Endothelial cell of umbilical vein (primary cell): ENCODE data around the gene CHST11. TPM values are rescaled to one million over a fixed set of nuclear protein-coding genes. Genes with fewer than 3 reads are reported as not detected.

Source experiments
- BruUV-seq: library from RNA; stranded (reverse); fragments of 400-500 nt; replicated peaks from 2 replicates; lab custom pipeline; 2021; lab: Mats Ljungman, UMichigan
- CTCF ChIA-PET: fragments of 300-600, 350-600 bp; sonication (Branson Sonifier 250); formaldehyde crosslinking; loops from one replicate; lab custom pipeline; 2021; ENCODE audit warnings: antibody characterized with exemption, inconsistent platforms; lab: Charles Lee
- POLR2A ChIA-PET: fragments of 300-600, 350-600 bp; sonication (Branson Sonifier 250); formaldehyde crosslinking; loops from one replicate; lab custom pipeline; 2021; ENCODE audit warnings: antibody characterized with exemption, inconsistent platforms; lab: Charles Lee
- DNase-seq: peaks from one replicate; pipeline ENCODE4 v3.0.0-alpha.2; 2011; ENCODE audit warnings: low read depth, low spot score
- FAIRE-seq: peaks from 2 replicates; lab custom pipeline; 2011; peaks lifted over from hg19 to GRCh38; lab: Jason Lieb, UNC
- H2AFZ ChIP-seq: 2 replicates; pipeline ENCODE4 v1.6.0; 2012; ENCODE audit warnings: low read depth, low read length, control low read depth, inconsistent platforms
- H3K27ac ChIP-seq: 2 replicates; pipeline ENCODE4 v1.5.1; 2011; ENCODE audit warnings: low read depth, mild to moderate bottlenecking, control low read depth, low read length, moderate library complexity; ENCODE audit not compliant: insufficient read depth
- H3K27me3 ChIP-seq, 2 experiments: 2 replicates each; pipeline versions ENCODE4 v1.6.0 to v1.6.1; 2011; ENCODE audit warnings: low read length in 2 of 2, mixed read lengths in 1 of 2; ENCODE audit not compliant: control insufficient read depth in 2 of 2, insufficient read depth in 2 of 2
- H3K36me3 ChIP-seq, 2 experiments: 2 replicates in 1 of 2; 3 replicates in 1 of 2; pipeline ENCODE4 v1.5.1; 2011; ENCODE audit warnings: low read length in 2 of 2, mild to moderate bottlenecking in 1 of 2, moderate library complexity in 1 of 2; ENCODE audit not compliant: control insufficient read depth in 2 of 2, insufficient read depth in 2 of 2; ENCODE audit errors: extremely low read depth in 1 of 2
- H3K4me1 ChIP-seq: 3 replicates; pipeline ENCODE4 v1.5.1; 2011; ENCODE audit warnings: mild to moderate bottlenecking, low read length; ENCODE audit not compliant: control insufficient read depth, insufficient read depth; ENCODE audit errors: extremely low read depth
- H3K4me2 ChIP-seq: 2 replicates; pipeline ENCODE4 v1.6.1; 2011; ENCODE audit warnings: low read length, control low read depth, mixed read lengths; ENCODE audit not compliant: insufficient read depth
- H3K4me3 ChIP-seq, 3 experiments: fragments of 200-600 bp in 1 of 3; sonication (generic), shearing (Covaris generic) in 1 of 3; replicated peaks in 1 of 3; 2 replicates each; pipeline ENCODE4 v1.5.1; 2011 to 2016; ENCODE audit warnings: control low read depth in 3 of 3, low read length in 3 of 3, mild to moderate bottlenecking in 2 of 3, inconsistent platforms in 1 of 3, low read depth in 1 of 3, moderate library complexity in 1 of 3; ENCODE audit not compliant: insufficient read depth in 1 of 3
- H3K79me2 ChIP-seq: 2 replicates; pipeline ENCODE4 v1.6.0; 2012; ENCODE audit warnings: low read length, inconsistent platforms; ENCODE audit not compliant: control insufficient read depth, insufficient read depth
- H3K9ac ChIP-seq: replicated peaks from 2 replicates; pipeline ENCODE3; 2011; ENCODE audit warnings: low read length, control low read depth; ENCODE audit not compliant: insufficient read depth; ENCODE audit errors: extremely low read depth
- H3K9me1 ChIP-seq: replicated peaks from 3 replicates; pipeline ENCODE4 v1.6.0; 2011; ENCODE audit warnings: mild to moderate bottlenecking, low read length; ENCODE audit not compliant: control insufficient read depth, insufficient read depth; ENCODE audit errors: extremely low read depth
- H3K9me3 ChIP-seq: replicated peaks from 2 replicates; pipeline ENCODE4 v1.5.1; 2012; ENCODE audit warnings: low read length, inconsistent platforms; ENCODE audit not compliant: control insufficient read depth, insufficient read depth
- H4K20me1 ChIP-seq: replicated peaks from 2 replicates; pipeline ENCODE3; 2011; ENCODE audit warnings: mild to moderate bottlenecking, low read length; ENCODE audit not compliant: control insufficient read depth, insufficient read depth; ENCODE audit errors: extremely low read depth
- EZH2 ChIP-seq: IDR thresholded peaks from 2 replicates; pipeline ENCODE4 v1.6.1; 2012; ENCODE audit warnings: borderline replicate concordance, low read depth, mild to moderate bottlenecking, moderate library complexity, low read length, inconsistent platforms; ENCODE audit not compliant: severe bottlenecking
- FOS ChIP-seq: IDR thresholded peaks from 2 replicates; pipeline ENCODE4 v1.6.1; 2011; ENCODE audit warnings: mild to moderate bottlenecking, low read length, moderate library complexity, borderline replicate concordance; ENCODE audit not compliant: insufficient read depth
- GATA2 ChIP-seq: IDR thresholded peaks from 2 replicates; pipeline ENCODE4 v1.7.0; 2011; ENCODE audit warnings: low read depth, mild to moderate bottlenecking, moderate library complexity, mixed read lengths, low read length; ENCODE audit not compliant: insufficient read length, insufficient read depth
- MYC ChIP-seq: IDR thresholded peaks from one replicate; pipeline ENCODE4 v1.6.1; 2011; ENCODE audit warnings: mild to moderate bottlenecking, low read depth, low read length
- POLR2A ChIP-seq: IDR thresholded peaks from 2 replicates; pipeline ENCODE4 v1.6.1; 2012; ENCODE audit warnings: low read depth, mild to moderate bottlenecking, control low read depth, low read length
- POLR2AphosphoS5 ChIP-seq: IDR thresholded peaks from 2 replicates; pipeline ENCODE4 v1.6.1; 2012; ENCODE audit warnings: low read depth, mild to moderate bottlenecking, control low read depth, low read length, moderate library complexity; ENCODE audit not compliant: insufficient read depth
- dilution Hi-C: fragments of 300-500 bp; cut with MboI; formaldehyde crosslinking; loops from one replicate; pipeline ENCODE4 v1.15.0; 2019; ENCODE audit warnings: low sequenced_read_pairs; ENCODE audit not compliant: extremely low pct_ligation_motif_present
- intact Hi-C: fragments of 100-400 bp; cut with micrococcal nuclease; formaldehyde crosslinking; loops from one replicate; pipeline ENCODE4 v1.10.0; 2022
- polyA plus RNA-seq, 4 experiments: library from polyadenylated mRNA; depleted of rRNA in 3 of 4; stranded (reverse) in 3 of 4; unstranded in 1 of 4; fragments of >200 nt; gene quantifications; 2 replicates each; pipeline versions ENCODE4 v1.2.1 to v1.2.3, GENCODE V29; 2011 to 2012; ENCODE audit warnings: missing spikeins in 1 of 4
- total RNA-seq: library from RNA; stranded (reverse); gene quantifications from 2 replicates; pipeline ENCODE4 v1.2.3, GENCODE V29; 2021
- TF ChIP-seq, protein P1 (sequence below), 2 donors: IDR thresholded peaks; 1 replicate in 1 of 2; 2 replicates in 1 of 2; pipeline ENCODE4 v1.5.1; 2011; ENCODE audit warnings: low read length in 2 of 2, mild to moderate bottlenecking in 2 of 2, moderate library complexity in 2 of 2, control low read depth in 1 of 2, inconsistent platforms in 1 of 2, low read depth in 1 of 2; ENCODE audit not compliant: insufficient read depth in 1 of 2; ENCODE audit errors: extremely low read depth in 1 of 2
- TF ChIP-seq, protein P2 (sequence below): IDR thresholded peaks from 2 replicates; pipeline ENCODE4 v1.6.1; 2011; ENCODE audit not compliant: insufficient read depth, insufficient read length

CHST11 gene
- total and polyA plus RNA-seq, 2 donors (not counting 3 experiments of a cell fraction or from before 2014, with no cell fraction given) = 19.7 to 20.9 TPM

DNA sequence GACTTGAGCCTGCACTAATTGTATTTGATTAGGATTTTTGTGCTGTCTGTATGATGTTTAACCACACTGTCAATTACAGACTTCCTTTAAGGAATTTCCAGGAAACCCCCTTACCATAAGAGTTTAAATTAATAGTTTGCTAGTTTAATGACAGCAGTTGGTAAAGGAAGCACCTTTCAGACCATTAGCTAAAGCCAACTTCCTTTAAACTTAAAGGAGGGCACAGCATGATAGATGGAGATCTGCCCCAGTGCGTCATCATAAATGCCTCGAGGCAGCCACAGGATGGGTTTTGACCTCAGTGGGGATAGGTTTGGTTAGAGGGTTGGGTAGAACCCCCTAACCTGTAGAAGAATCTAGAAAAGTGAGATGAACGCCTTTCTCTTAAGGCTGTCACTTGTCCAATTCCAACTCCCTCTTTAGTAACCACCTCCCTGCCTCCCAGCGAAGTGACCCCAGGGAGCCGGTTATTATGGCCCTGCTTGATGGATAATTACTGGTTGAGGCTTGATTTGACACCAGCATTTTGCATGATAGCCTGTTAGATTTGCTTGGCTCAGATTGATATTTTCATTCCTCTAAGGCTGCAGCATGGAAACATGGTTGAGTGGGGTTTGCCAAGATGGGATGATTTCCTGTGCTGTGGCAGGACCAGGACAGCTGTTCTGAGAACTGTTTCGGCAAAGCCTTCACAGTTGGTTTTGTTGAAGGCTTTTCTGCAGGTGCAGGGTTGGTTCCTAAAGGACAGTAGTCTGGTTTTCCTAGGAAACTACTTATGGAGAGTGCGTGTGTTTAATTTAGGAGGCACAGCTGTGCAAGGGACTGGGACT lies 62.7 kb downstream of the CHST11 start:
- BruUV-seq = no TSS peak
- no peak overlapping the region for H3K9ac ChIP-seq
- H3K36me3 ChIP-seq = no peaks in the 10 kb centered on the region
- intact Hi-C loops = no loop called here
- DNase-seq = peak; percentile 21
- POLR2A ChIA-PET = no interaction called here
- no peak overlapping the region for H2AFZ ChIP-seq
- H3K79me2 ChIP-seq = peaks cover 25% of the 10 kb centered on the region
- H3K4me1 ChIP-seq = peaks cover 18% of the 10 kb centered on the region
- dilution Hi-C loops = no loop called here
- no peak for FAIRE-seq
- no peaks in the 10 kb centered on the region for H3K9me3 ChIP-seq
- H3K27ac ChIP-seq = no peak overlapping the region
- CTCF ChIA-PET = interaction anchor here (0.6 to 1.9 kb wide), 3 partner anchors 19 to 811 kb away, joined by 3 to 6 read pairs (median 4); partner anchors contain the start of gene C12orf75
- no peak for TF ChIP-seq POLR2AphosphoS5
- no peak for TF ChIP-seq GATA2
- TF ChIP-seq POLR2A = no peak
- TF ChIP-seq, protein P1, sequence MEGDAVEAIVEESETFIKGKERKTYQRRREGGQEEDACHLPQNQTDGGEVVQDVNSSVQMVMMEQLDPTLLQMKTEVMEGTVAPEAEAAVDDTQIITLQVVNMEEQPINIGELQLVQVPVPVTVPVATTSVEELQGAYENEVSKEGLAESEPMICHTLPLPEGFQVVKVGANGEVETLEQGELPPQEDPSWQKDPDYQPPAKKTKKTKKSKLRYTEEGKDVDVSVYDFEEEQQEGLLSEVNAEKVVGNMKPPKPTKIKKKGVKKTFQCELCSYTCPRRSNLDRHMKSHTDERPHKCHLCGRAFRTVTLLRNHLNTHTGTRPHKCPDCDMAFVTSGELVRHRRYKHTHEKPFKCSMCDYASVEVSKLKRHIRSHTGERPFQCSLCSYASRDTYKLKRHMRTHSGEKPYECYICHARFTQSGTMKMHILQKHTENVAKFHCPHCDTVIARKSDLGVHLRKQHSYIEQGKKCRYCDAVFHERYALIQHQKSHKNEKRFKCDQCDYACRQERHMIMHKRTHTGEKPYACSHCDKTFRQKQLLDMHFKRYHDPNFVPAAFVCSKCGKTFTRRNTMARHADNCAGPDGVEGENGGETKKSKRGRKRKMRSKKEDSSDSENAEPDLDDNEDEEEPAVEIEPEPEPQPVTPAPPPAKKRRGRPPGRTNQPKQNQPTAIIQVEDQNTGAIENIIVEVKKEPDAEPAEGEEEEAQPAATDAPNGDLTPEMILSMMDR (IDR thresholded peaks at IDR 0.05; ENCODE audit: extremely low read depth in 1 of 2, insufficient read depth in 1 of 2, low read depth in 1 of 2, low read length in 2 of 2) = no peak
- TF ChIP-seq, protein P2, sequence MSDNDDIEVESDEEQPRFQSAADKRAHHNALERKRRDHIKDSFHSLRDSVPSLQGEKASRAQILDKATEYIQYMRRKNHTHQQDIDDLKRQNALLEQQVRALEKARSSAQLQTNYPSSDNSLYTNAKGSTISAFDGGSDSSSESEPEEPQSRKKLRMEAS = no peak
- no peak for TF ChIP-seq MYC
- no peak for TF ChIP-seq FOS
- no peak for TF ChIP-seq EZH2
- no peak overlapping the region for H3K4me2 ChIP-seq
- no peaks in the 10 kb centered on the region for H3K27me3 ChIP-seq
- no peaks in the 10 kb centered on the region for H3K9me1 ChIP-seq
- no peaks in the 10 kb centered on the region for H4K20me1 ChIP-seq
- no peak overlapping the region for H3K4me3 ChIP-seq
